OCI-LY7 (cell line): ENCODE results near the gene VPS35.

Experiments
- CTCF ChIP-seq: fragments of 200-600 bp; sonication (generic); conservative IDR thresholded peaks from 2 replicates; pipeline ENCODE4 v1.5.1; 2014; ENCODE audit warnings: mild to moderate bottlenecking, antibody characterized with exemption, low read length, moderate library complexity, mixed read lengths
- EZH2phosphoT487 ChIP-seq: fragments of 200-600 bp; sonication (generic); IDR thresholded peaks from 2 replicates; pipeline ENCODE4 v1.6.1; 2018; ENCODE audit warnings: low read depth, borderline replicate concordance, mild to moderate bottlenecking, mixed run types, antibody characterized with exemption, low read length, moderate library complexity, mixed read lengths

GRCh38 chr16:46715769-46716305 lies 26.9 kb upstream of the VPS35 start:
- TF ChIP-seq CTCF (no peak), EZH2phosphoT487 (no peak)
